Activated T-helper 1 cell treated with Interleukin-2 at 50 U/mL for 16 hours (primary cell): ENCODE measurements around the gene UPF2.
"Not testable (repeated sequence)": the region's sequence is repeated elsewhere in the genome, so short reads cannot be mapped to it uniquely, and the experiment has no call there.

Source experiments
- DNase-seq: peaks from one replicate; pipeline ENCODE4 v3.0.0-alpha.2; 2020; ENCODE audit warnings: low read depth

The UPF2 gene

GRCh38 chr10:11901833-11902475 is 140.7 kb downstream of the UPF2 start:
- DNase-seq, result no peak

GRCh38 chr10:11901454-11901832 is 141.2 kb downstream of the UPF2 start:
- no peak for DNase-seq

- DNase-seq, result no peak
These were observed 141.6 kb downstream of the UPF2 start for GRCh38 chr10:11901036-11901301.

- no peak for DNase-seq
These were observed 143.3 kb downstream of the UPF2 start for GRCh38 chr10:11899067-11899876.

- no peak for DNase-seq
These were observed 144.1 kb downstream of the UPF2 start for GRCh38 chr10:11898372-11899066.

- DNase-seq, result no peak
These were observed 144.6 kb downstream of the UPF2 start for GRCh38 chr10:11898033-11898371.

GRCh38 chr10:11896549-11897200 is 145.9 kb downstream of the UPF2 start:
- no peak for DNase-seq

GRCh38 chr10:11895598-11895997 is 147.0 kb downstream of the UPF2 start:
- DNase-seq, result no peak

GRCh38 chr10:11895108-11895466 is 147.5 kb downstream of the UPF2 start:
- no peak for DNase-seq

GRCh38 chr10:11894381-11895107 is 148.1 kb downstream of the UPF2 start:
- DNase-seq, result no peak

- DNase-seq, result no peak
These were observed 148.8 kb downstream of the UPF2 start for GRCh38 chr10:11893749-11894278.

GRCh38 chr10:11891776-11892486 is 150.7 kb downstream of the UPF2 start:
- no peak for DNase-seq

GRCh38 chr10:11889263-11889662 is 153.3 kb downstream of the UPF2 start:
- not testable (repeated sequence) for DNase-seq

- DNase-seq, result no peak
These were observed 155.0 kb downstream of the UPF2 start for GRCh38 chr10:11887381-11888227.

GRCh38 chr10:11886851-11887250 is 155.8 kb downstream of the UPF2 start:
- DNase-seq, result no peak

GRCh38 chr10:11886138-11886474 is 156.5 kb downstream of the UPF2 start:
- DNase-seq, result no peak

GRCh38 chr10:11885437-11886137 is 157.0 kb downstream of the UPF2 start:
- DNase-seq, result no peak

- DNase-seq, result no peak
These were observed 157.7 kb downstream of the UPF2 start for GRCh38 chr10:11884706-11885423.

- DNase-seq, result no peak
These were observed 159.8 kb downstream of the UPF2 start for GRCh38 chr10:11882646-11883375.
